Lower lobe of right lung (tissue), 2 donors: ENCODE data around the gene PDE8A. TPM values are rescaled to one million over a fixed set of nuclear protein-coding genes. Genes with fewer than 3 reads are reported as not detected.
"Not testable (repeated sequence)": the region's sequence is repeated elsewhere in the genome, so short reads cannot be mapped to it uniquely, and the experiment has no call there.

Experiments used
- ATAC-seq, 2 donors: fragments of 200-7000 bp; cut with Tn5 transposase; one replicate each; pipeline ENCODE4 v1.9.1; 2020 to 2022; ENCODE audit warnings: mild to moderate bottlenecking in 2 of 2, moderate library complexity in 2 of 2
- DNase-seq: peaks from one replicate; pipeline ENCODE4 v3.0.0-alpha.2; 2020
- H3K27ac ChIP-seq: fragments of 200-600 bp; one replicate; pipeline ENCODE4 v1.8.0; 2022
- H3K27me3 ChIP-seq: fragments of 200-600 bp; one replicate; pipeline ENCODE4 v1.8.0; 2022; ENCODE audit warnings: low read depth
- H3K36me3 ChIP-seq: fragments of 200-600 bp; one replicate; pipeline ENCODE4 v1.8.0; 2022; ENCODE audit warnings: mild to moderate bottlenecking
- H3K4me1 ChIP-seq: fragments of 200-600 bp; one replicate; pipeline ENCODE4 v1.8.0; 2022
- H3K4me3 ChIP-seq: fragments of 200-600 bp; one replicate; pipeline ENCODE4 v1.8.0; 2022; ENCODE audit warnings: mild to moderate bottlenecking
- H3K9me3 ChIP-seq: fragments of 200-600 bp; one replicate; pipeline ENCODE4 v1.8.0; 2022
- CTCF ChIP-seq: fragments of 200-600 bp; IDR thresholded peaks from one replicate; pipeline ENCODE4 v1.8.0; 2022; ENCODE audit warnings: antibody characterized with exemption, mild to moderate bottlenecking
- intact Hi-C: fragments of 100-400 bp; cut with DNase I; formaldehyde crosslinking; loops from one replicate; pipeline ENCODE4 v1.11.0; 2022
- total RNA-seq: library from RNA; stranded (reverse); fragmentation: NEBNext Ultra II Directional; extraction: Animal tissue kit (Norgen Biotek cat#: 25700); gene quantifications from one replicate; pipeline ENCODE4 v1.2.1, GENCODE V29; 2021
- donor health status: DM: no; HTN: yes; CAD: no; lungs with severe emphysema.

Gene PDE8A
- total RNA-seq, 1 donor from 2014 or later = 49.2 TPM

GRCh38 chr15:84996055-84996454 is 14.4 kb downstream of the PDE8A start:
- no peak for DNase-seq
- H3K9me3 ChIP-seq = no peaks in the 10 kb centered on the region
- H3K4me3 ChIP-seq = no peak overlapping the region
- no peaks in the 10 kb centered on the region for H3K36me3 ChIP-seq
- H3K27ac ChIP-seq = no peak overlapping the region
- H3K4me1 ChIP-seq = peaks cover 38% of the 10 kb centered on the region
- TF ChIP-seq CTCF = no peak
- no peaks in the 10 kb centered on the region for H3K27me3 ChIP-seq
- intact Hi-C loops = no loop called here
- no peak for ATAC-seq

- ATAC-seq = peak in 1 of 2 donors; percentile 53
- H3K27ac ChIP-seq, H3K27me3 ChIP-seq, H3K9me3 ChIP-seq, H3K4me3 ChIP-seq, intact Hi-C loops, H3K36me3 ChIP-seq, DNase-seq: not testable (repeated sequence)
- peaks cover 38% of the 10 kb centered on the region for H3K4me1 ChIP-seq
These were observed 15.1 kb downstream of the PDE8A start for GRCh38 chr15:84996714-84997113.

- H3K36me3 ChIP-seq, H3K4me3 ChIP-seq, H3K27me3 ChIP-seq, H3K27ac ChIP-seq, ATAC-seq, H3K9me3 ChIP-seq, intact Hi-C loops, DNase-seq: not testable (repeated sequence)
- peaks cover 36% of the 10 kb centered on the region for H3K4me1 ChIP-seq
These were observed 15.6 kb downstream of the PDE8A start for GRCh38 chr15:84997214-84997613.

- Histone ChIP-seq H3K4me3 (no peak overlapping the region), H3K9me3 (no peaks in the 10 kb centered on the region), H3K36me3 (no peaks in the 10 kb centered on the region), H3K4me1 (peaks cover 44% of the 10 kb centered on the region), H3K27me3 (no peaks in the 10 kb centered on the region), H3K27ac (no peak overlapping the region)
- no peak for TF ChIP-seq CTCF
- intact Hi-C loops = no loop called here
- DNase-seq = no peak
- ATAC-seq = peak in 1 of 2 donors; percentile 26
These were observed 18.7 kb downstream of the PDE8A start for GRCh38 chr15:85000189-85000864.

- Histone ChIP-seq H3K4me1 (peaks cover 48% of the 10 kb centered on the region), H3K36me3 (no peaks in the 10 kb centered on the region), H3K9me3 (no peaks in the 10 kb centered on the region), H3K27me3 (no peaks in the 10 kb centered on the region), H3K27ac (no peak overlapping the region), H3K4me3 (no peak overlapping the region)
- ATAC-seq (no peak), DNase-seq (no peak)
- no peak for TF ChIP-seq CTCF
- intact Hi-C loops = no loop called here
These were observed 19.3 kb downstream of the PDE8A start for GRCh38 chr15:85000937-85001336.

GRCh38 chr15:85002517-85002916 is 20.9 kb downstream of the PDE8A start:
- no peak for DNase-seq
- intact Hi-C loops = no loop called here
- H3K4me1 ChIP-seq = peaks cover 63% of the 10 kb centered on the region
- H3K27me3 ChIP-seq = no peaks in the 10 kb centered on the region
- no peak for TF ChIP-seq CTCF
- no peak overlapping the region for H3K4me3 ChIP-seq
- H3K36me3 ChIP-seq = no peaks in the 10 kb centered on the region
- H3K27ac ChIP-seq = no peak overlapping the region
- H3K9me3 ChIP-seq = no peaks in the 10 kb centered on the region
- no peak for ATAC-seq
